Mesothelial cell of epicardium (in vitro differentiated cells): Measurements from ENCODE around the gene GDPD5. TPM values are rescaled to one million over a fixed set of nuclear protein-coding genes. Genes with fewer than 3 reads are reported as not detected.
A peak's percentile ranks its signal among the peaks of the same experiment; 100 is the strongest.

Experiments
- DNase-seq, 2 experiments: peaks; one replicate each; pipeline ENCODE4 v3.0.0; 2021; ENCODE audit warnings: low spot score in 2 of 2; ENCODE audit not compliant: unreplicated experiment in 2 of 2
- H3K27ac Mint-ChIP-seq: 2 replicates; pipeline ENCODE4 v1.8.0; 2021; ENCODE audit warnings: mixed read lengths
- H3K27me3 Mint-ChIP-seq: 2 replicates; pipeline ENCODE4 v1.8.0; 2021; ENCODE audit warnings: low read depth, mixed read lengths
- H3K36me3 Mint-ChIP-seq: 2 replicates; pipeline ENCODE4 v1.8.0; 2021; ENCODE audit warnings: mixed read lengths
- H3K4me1 Mint-ChIP-seq: 2 replicates; pipeline ENCODE4 v1.8.0; 2021; ENCODE audit warnings: mixed read lengths
- H3K4me3 Mint-ChIP-seq: 2 replicates; pipeline ENCODE4 v1.8.0; 2021; ENCODE audit warnings: mild to moderate bottlenecking, moderate library complexity, mixed read lengths
- H3K9me3 Mint-ChIP-seq: 2 replicates; pipeline ENCODE4 v1.8.0; 2021; ENCODE audit warnings: mixed read lengths
- total RNA-seq: library from RNA; stranded (reverse); gene quantifications from 3 replicates; pipeline ENCODE4 v1.2.1, GENCODE V29; 2021
- TF ChIP-seq, protein P1 (sequence below): fragments of 200-600 bp; sonication (generic); IDR thresholded peaks from one replicate; pipeline ENCODE4 v1.5.0; 2021; ENCODE audit warnings: antibody characterized with exemption; ENCODE audit not compliant: unreplicated experiment

GDPD5 gene
- total RNA-seq, 1 donor from 2014 or later, result 8.1 TPM

DNA sequence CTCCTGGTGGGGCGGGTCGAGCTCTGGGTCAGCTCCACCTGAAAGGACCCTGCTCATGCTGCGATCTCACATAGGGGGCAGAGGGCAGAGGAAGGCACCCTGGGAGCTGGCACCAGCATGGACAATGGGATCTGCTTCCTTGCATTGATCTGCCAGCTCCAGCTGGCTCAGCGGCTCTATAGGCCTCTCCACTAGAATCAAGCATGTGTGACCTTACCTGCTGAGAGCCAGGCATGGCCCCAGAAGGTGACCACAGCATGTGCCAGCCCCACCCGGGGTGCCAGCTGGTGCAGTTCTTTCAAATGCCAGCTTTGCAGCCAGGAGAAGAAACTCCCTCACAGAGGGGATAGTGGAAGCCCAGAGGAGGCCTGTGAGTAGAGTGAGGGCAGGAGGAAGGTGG lies 70.8 kb downstream of the GDPD5 start:
- H3K27ac Mint-ChIP-seq, result no peak overlapping the region
- TF ChIP-seq, protein P1, sequence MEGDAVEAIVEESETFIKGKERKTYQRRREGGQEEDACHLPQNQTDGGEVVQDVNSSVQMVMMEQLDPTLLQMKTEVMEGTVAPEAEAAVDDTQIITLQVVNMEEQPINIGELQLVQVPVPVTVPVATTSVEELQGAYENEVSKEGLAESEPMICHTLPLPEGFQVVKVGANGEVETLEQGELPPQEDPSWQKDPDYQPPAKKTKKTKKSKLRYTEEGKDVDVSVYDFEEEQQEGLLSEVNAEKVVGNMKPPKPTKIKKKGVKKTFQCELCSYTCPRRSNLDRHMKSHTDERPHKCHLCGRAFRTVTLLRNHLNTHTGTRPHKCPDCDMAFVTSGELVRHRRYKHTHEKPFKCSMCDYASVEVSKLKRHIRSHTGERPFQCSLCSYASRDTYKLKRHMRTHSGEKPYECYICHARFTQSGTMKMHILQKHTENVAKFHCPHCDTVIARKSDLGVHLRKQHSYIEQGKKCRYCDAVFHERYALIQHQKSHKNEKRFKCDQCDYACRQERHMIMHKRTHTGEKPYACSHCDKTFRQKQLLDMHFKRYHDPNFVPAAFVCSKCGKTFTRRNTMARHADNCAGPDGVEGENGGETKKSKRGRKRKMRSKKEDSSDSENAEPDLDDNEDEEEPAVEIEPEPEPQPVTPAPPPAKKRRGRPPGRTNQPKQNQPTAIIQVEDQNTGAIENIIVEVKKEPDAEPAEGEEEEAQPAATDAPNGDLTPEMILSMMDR, result no peak
- no peaks in the 10 kb centered on the region for H3K27me3 Mint-ChIP-seq
- H3K4me1 Mint-ChIP-seq, result no peaks in the 10 kb centered on the region
- H3K4me3 Mint-ChIP-seq, result no peak overlapping the region
- H3K36me3 Mint-ChIP-seq, result no peaks in the 10 kb centered on the region
- DNase-seq, result no peak
- no peaks in the 10 kb centered on the region for H3K9me3 Mint-ChIP-seq

DNA sequence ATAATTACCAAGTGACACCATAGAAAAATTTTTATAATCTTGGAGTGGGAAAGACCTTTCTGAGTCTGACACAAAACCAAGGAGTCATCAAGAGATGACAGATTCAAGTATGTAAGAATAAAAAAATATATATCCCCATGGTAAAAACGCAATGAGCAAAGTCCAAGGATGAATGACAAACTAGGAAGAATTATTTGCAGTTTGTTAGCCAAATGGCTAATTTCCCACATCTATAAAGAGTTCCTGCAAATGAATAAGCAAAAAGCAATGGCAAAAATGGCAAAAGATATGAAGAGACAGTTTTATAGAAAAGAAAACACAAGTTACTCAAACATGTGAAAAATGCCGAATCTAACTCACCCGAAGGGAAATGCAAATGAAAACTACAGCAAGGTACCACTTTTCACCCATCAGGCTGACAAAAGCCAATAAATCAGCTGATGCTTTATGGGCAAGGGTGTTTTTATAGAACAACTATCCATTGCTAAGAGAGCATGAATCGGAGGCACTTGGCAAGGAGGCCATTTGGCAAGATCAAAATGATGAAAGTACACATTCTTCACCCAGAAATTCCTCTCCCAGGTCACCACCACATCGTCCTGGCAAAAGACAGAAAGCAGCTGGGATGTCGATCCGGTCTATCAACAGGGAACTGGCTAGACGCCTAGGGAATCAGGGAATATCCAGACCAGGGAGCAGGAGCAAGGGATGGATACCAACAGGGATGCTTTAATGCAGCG lies 71.7 kb downstream of the GDPD5 start:
- no peak overlapping the region for H3K27ac Mint-ChIP-seq
- H3K27me3 Mint-ChIP-seq, result no peaks in the 10 kb centered on the region

DNA sequence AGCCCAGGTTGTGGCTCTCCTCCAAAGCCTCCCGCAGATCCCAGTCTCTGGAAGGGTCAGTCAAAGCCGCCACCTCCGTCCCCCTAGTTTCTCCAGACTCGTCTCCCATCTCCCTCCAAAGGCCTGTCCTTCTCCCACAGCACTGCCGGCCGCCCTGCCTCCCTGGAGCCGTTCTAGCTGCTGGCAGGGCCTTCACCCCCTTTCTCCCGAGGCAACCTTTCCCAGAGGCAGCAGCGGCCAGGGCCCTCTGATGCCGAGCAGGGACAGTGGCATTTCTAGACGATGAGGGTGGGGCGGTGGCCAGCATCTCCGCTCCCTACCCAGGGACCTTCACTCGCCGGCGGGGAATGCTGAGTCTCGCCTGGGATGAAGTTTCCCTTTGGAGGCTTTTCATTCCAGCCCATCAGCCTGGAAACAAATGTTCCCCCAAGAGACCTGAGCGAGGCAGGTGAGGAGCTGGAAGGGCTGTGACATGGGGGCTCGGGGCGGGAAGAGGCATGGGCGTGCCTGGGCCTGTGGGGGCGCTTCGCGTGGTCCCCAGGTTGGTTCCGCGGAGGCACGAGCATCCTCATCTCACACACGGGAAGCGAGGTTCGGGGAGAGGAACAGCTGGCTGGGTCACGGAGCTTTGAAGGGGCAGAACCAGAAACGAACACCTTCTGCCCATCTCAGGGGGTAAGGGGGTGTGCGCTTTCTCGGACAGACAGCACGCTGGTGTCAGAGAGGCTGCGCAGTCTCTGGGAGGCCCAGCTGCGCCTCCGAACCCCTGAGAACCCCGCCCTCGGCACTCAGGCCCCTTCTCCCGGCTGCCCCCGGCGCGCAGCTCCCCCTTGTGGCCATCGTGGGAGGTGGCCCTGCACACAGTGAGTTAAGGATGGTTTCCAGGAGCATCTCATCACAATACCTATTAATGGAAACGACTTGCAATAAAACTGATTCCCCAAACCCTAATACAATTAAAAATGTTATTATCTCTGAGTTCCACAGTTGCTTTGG lies 74.6 kb downstream of the GDPD5 start:
- no peak overlapping the region for H3K27ac Mint-ChIP-seq
- DNase-seq, result no peak
- H3K9me3 Mint-ChIP-seq, result no peaks in the 10 kb centered on the region
- H3K4me3 Mint-ChIP-seq, result no peak overlapping the region
- no peaks in the 10 kb centered on the region for H3K36me3 Mint-ChIP-seq
- TF ChIP-seq, protein P1, result peak; percentile 63
- no peaks in the 10 kb centered on the region for H3K27me3 Mint-ChIP-seq
- H3K4me1 Mint-ChIP-seq, result no peaks in the 10 kb centered on the region

More for the DNA sequence above, 71.7 kb downstream of the GDPD5 start:
- Mint-ChIP-seq H3K4me1 (no peaks in the 10 kb centered on the region), H3K4me3 (no peak overlapping the region), H3K36me3 (no peaks in the 10 kb centered on the region), H3K9me3 (no peaks in the 10 kb centered on the region)
- DNase-seq, result no peak
- TF ChIP-seq, protein P1, result no peak

DNA sequence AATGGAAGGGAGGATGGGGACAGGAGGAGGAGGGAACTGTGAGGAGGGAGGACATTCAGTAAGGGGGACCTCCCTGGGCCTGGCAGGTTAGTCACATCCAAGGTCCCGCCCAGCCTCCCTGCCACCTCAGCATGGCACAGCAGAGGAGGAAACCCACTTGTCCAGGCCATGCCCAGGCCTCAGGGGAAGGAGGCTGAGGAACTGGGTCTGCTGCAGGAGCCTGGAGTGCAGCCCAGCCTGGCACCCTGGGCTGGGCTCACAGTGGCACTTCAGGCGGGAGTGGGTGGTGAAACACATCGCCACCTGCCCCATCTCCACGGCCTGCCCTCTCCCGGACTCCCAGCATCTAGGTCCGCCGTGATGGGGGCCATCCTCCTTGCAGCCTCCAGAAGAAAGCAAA lies 75.5 kb downstream of the GDPD5 start:
- DNase-seq, result no peak
- no peak overlapping the region for H3K4me3 Mint-ChIP-seq
- H3K4me1 Mint-ChIP-seq, result no peaks in the 10 kb centered on the region
- H3K27ac Mint-ChIP-seq, result no peak overlapping the region
- TF ChIP-seq, protein P1, result no peak
- H3K27me3 Mint-ChIP-seq, result peaks cover under 1% of the 10 kb centered on the region
- no peaks in the 10 kb centered on the region for H3K36me3 Mint-ChIP-seq
- no peaks in the 10 kb centered on the region for H3K9me3 Mint-ChIP-seq

DNA sequence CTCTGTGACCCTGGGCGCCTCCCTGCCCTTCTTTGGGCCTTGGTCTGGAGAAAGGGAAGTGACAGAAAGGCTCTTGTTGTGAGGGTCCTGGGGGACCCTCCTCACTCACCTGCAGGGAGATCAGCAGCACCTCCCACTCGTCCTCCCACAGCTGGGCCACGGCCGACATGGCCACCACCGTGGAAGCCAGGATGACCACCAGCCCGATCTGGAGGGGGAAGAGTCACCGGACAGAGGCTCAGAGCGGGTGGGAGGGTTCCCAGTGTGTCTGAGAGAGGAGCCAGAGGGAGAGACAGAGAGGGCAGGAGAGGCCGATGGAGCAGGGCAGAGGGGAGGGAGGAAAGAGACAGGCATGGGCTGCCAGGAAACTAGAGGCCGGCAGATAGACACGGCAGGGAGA lies 76.0 kb downstream of the GDPD5 start:
- Mint-ChIP-seq H3K27me3 (peaks cover 2% of the 10 kb centered on the region), H3K4me3 (no peak overlapping the region), H3K36me3 (no peaks in the 10 kb centered on the region), H3K4me1 (no peaks in the 10 kb centered on the region), H3K9me3 (no peaks in the 10 kb centered on the region), H3K27ac (no peak overlapping the region)
- TF ChIP-seq, protein P1, result no peak
- no peak for DNase-seq
